A172 (cell line): Measurements from ENCODE around the gene ORAI1. TPM values are rescaled to one million over a fixed set of nuclear protein-coding genes. Genes with fewer than 3 reads are reported as not detected.
A peak's percentile ranks its signal among the peaks of the same experiment; 100 is the strongest.
"Not testable (repeated sequence)": the region's sequence is repeated elsewhere in the genome, so short reads cannot be mapped to it uniquely, and the experiment has no call there.

ENCODE experiments used
- DNase-seq: peaks from one replicate; pipeline ENCODE4 v3.0.0-alpha.2; 2015; ENCODE audit warnings: low spot score
- total RNA-seq: library from RNA; depleted of rRNA; stranded (reverse); fragments of >200 nt; shearing (Covaris generic); gene quantifications from 2 replicates; pipeline ENCODE4 v1.2.3, GENCODE V29; 2014

Gene ORAI1
- total RNA-seq, 1 experiment from 2014 or later = 13.2 TPM

- no peak for DNase-seq
Measured at GRCh38 chr12:121603581-121603980, 22.7 kb upstream of the ORAI1 start.

DNA sequence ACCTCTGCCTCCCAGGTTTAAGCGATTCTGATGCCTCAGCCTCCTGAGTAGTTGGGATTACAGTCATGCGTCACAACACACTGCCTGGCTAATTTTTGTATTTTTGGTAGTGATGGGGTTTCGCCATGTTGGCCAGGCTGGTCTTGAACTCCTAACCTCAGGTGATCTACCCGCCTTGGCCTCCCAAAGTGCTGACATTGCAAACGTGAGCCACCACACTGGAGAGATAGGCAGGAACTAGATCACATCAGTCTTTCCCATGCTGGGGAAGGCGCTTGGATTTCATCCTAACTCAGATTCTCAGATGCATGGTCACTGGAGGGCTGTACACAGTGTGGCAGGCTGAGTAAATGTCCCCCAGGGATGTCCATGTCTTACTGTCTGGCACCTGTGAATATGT, 18.0 kb upstream of the ORAI1 start:
- DNase-seq = no peak

GRCh38 chr12:121610239-121611149, 15.8 kb upstream of the ORAI1 start:
- DNase-seq = no peak

- DNase-seq = no peak
Measured at GRCh38 chr12:121611306-121611705, 15.0 kb upstream of the ORAI1 start.

DNA sequence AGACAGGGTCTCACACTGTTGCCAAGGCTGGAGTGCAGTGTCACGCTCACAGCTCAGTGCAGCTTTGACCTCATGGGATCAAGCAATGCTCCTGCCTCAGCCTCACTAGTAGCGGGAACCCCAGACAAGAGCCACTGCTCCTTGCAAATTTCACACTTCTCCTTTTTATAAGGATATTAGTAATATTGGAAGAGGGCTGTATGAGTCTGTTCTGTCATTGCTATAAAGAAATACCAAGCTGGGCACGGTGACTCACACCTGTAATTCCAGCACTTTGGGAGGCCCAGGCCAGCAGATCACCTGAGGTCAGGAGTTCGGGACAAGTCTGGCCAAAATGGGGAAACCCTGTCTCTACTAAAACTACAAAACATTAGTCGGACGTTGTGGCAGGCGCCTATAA, 12.9 kb upstream of the ORAI1 start:
- DNase-seq = no peak

GRCh38 chr12:121614872-121615467, 11.4 kb upstream of the ORAI1 start:
- DNase-seq = no peak

- DNase-seq = no peak
Measured at GRCh38 chr12:121618659-121619233, 7.6 kb upstream of the ORAI1 start.

DNA sequence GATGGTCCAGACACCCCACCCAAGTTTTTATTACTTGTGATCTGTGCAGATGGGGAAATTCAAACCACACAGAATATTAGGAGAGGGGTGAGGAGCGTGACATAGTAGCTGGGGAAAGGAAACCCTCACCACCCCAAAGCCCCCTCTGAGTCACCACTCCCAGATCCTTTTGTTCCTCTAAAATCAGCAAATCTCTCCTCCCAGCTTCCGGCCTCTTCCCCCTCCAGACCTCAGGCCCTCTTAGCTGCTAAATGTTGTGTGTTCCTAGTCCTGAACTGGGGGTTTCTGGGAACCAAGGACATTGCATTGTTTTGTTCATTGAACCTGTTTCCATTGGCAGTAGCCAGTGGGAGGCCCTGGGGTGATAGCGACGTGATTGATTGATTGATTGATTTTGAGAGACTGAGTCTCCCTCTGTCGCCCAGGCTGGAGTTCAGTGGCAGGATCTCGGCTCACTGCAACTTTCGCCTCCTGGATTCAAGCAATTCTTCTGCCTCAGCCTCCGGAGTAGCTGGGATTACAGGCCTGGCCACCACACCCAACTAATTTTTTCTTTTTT, 5.9 kb upstream of the ORAI1 start:
- DNase-seq = no peak

GRCh38 chr12:121626853-121627640, 717 bp downstream of the ORAI1 start:
- peak; percentile 55 for DNase-seq

GRCh38 chr12:121628037-121628436, 1.7 kb downstream of the ORAI1 start:
- DNase-seq = no peak

DNA sequence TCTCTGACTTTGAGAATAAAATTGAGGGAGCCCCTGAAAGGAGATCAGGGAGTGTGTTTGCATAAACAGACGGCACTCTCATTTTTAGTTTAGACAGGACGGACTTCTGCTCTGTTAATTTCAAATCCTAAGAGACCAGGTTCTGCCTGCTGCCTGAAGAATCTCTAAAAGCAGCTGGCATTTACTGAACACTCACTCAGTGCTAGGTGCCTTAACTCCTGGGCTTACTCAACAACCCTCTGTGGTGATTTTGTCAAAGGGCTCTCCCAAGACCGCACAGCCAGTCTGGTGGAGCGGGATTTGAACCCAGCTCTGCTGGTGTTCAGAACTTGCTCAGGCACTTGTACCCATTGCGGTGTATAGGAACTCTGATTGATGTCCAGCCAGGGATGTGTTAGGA, 2.2 kb downstream of the ORAI1 start:
- DNase-seq = no peak

- no peak for DNase-seq
Measured at GRCh38 chr12:121630791-121631355, 4.5 kb downstream of the ORAI1 start.

GRCh38 chr12:121632069-121632970, 6.0 kb downstream of the ORAI1 start:
- no peak for DNase-seq

- DNase-seq = not testable (repeated sequence)
Measured at GRCh38 chr12:121633833-121634196, 7.5 kb downstream of the ORAI1 start.

GRCh38 chr12:121634836-121635235, 8.5 kb downstream of the ORAI1 start:
- no peak for DNase-seq

GRCh38 chr12:121637231-121637914, 11.0 kb downstream of the ORAI1 start:
- DNase-seq = no peak

GRCh38 chr12:121638298-121639202, 12.2 kb downstream of the ORAI1 start:
- DNase-seq = no peak

DNA sequence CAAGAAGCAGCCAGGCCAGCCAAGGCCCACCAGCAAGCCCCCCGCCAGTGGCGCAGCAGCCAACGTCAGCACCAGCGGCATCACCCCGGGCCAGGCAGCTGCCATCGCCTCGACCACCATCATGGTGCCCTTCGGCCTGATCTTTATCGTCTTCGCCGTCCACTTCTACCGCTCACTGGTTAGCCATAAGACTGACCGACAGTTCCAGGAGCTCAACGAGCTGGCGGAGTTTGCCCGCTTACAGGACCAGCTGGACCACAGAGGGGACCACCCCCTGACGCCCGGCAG, 15.0 kb downstream of the ORAI1 start:
- DNase-seq = no peak

- DNase-seq = no peak
Measured at GRCh38 chr12:121648458-121649028, 22.2 kb downstream of the ORAI1 start.
